GM12891 (cell line): ENCODE results near the gene FCGR3A.
"Not testable (repeated sequence)": the region's sequence is repeated elsewhere in the genome, so short reads cannot be mapped to it uniquely, and the experiment has no call there.

Experiments
- POLR2A ChIP-seq: IDR thresholded peaks from 2 replicates; pipeline ENCODE4 v1.6.1; 2011; ENCODE audit warnings: low read depth, low read length, control low read depth
- TAF1 ChIP-seq: IDR thresholded peaks from 2 replicates; pipeline ENCODE4 v1.6.1; 2011; ENCODE audit warnings: low read depth, low read length, control low read depth

- TF ChIP-seq POLR2A, TAF1: not testable (repeated sequence)
Observed at GRCh38 chr1:161580879-161581537, 31.4 kb upstream of the FCGR3A start.
